OCI-LY7 (cell line): ENCODE measurements around the gene DESI1. TPM values are rescaled to one million over a fixed set of nuclear protein-coding genes. Genes with fewer than 3 reads are reported as not detected.

Experiments used
- BruUV-seq: library from RNA; stranded (reverse); fragments of 400-500 nt; replicated peaks from 2 replicates; lab custom pipeline; 2021; lab: Mats Ljungman, UMichigan
- CTCF ChIA-PET: fragments of 300-600 bp; sonication (Branson Sonifier 250); formaldehyde crosslinking; loops from one replicate; lab custom pipeline; 2022; ENCODE audit warnings: antibody characterized with exemption; ENCODE audit not compliant: unreplicated experiment; lab: Charles Lee
- POLR2A ChIA-PET: fragments of 300-600 bp; sonication (Branson Sonifier 250); formaldehyde crosslinking; loops from one replicate; lab custom pipeline; 2022; ENCODE audit warnings: antibody characterized with exemption; lab: Charles Lee
- DNase-seq: peaks from one replicate; pipeline ENCODE4 v3.0.0-alpha.2; 2015; ENCODE audit warnings: low spot score
- H2AFZ ChIP-seq: fragments of 200-600 bp; sonication (generic), shearing (Covaris generic); 2 replicates; pipeline ENCODE4 v1.6.1; 2014; ENCODE audit warnings: mild to moderate bottlenecking, antibody characterized with exemption, low read length, moderate library complexity
- H3K27ac ChIP-seq: fragments of 200-600 bp; sonication (generic); 2 replicates; pipeline ENCODE4 v1.5.1; 2014; ENCODE audit warnings: mixed run types, low read depth, mild to moderate bottlenecking, moderate library complexity, low read length, inconsistent platforms; ENCODE audit not compliant: poor library complexity, severe bottlenecking
- H3K36me3 ChIP-seq: fragments of 200-600 bp; sonication (generic); 2 replicates; pipeline ENCODE4 v1.6.1; 2014; ENCODE audit warnings: mild to moderate bottlenecking, antibody characterized with exemption, low read length, moderate library complexity, mixed read lengths; ENCODE audit not compliant: insufficient read depth
- H3K4me1 ChIP-seq: fragments of 200-600 bp; sonication (generic); 2 replicates; pipeline ENCODE4 v1.5.1; 2014; ENCODE audit warnings: mild to moderate bottlenecking, low read length; ENCODE audit not compliant: insufficient read depth, poor library complexity, severe bottlenecking
- H3K4me2 ChIP-seq: fragments of 200-600 bp; sonication (generic); 2 replicates; pipeline ENCODE4 v1.6.1; 2014; ENCODE audit warnings: mild to moderate bottlenecking, low read length
- H3K4me3 ChIP-seq: fragments of 200-600 bp; sonication (generic); 2 replicates; pipeline ENCODE4 v1.5.1; 2014; ENCODE audit warnings: mild to moderate bottlenecking, low read depth, low read length; ENCODE audit not compliant: poor library complexity, severe bottlenecking
- H3K79me2 ChIP-seq: fragments of 200-600 bp; sonication (generic); 2 replicates; pipeline ENCODE4 v1.6.1; 2016; ENCODE audit warnings: low read depth, mild to moderate bottlenecking, low read length, moderate library complexity, mixed read lengths; ENCODE audit not compliant: insufficient read depth
- H3K9me2 ChIP-seq: fragments of 200-600 bp; sonication (generic); 2 replicates; pipeline ENCODE4 v1.6.1; 2016; ENCODE audit warnings: mild to moderate bottlenecking, low read length, mixed read lengths; ENCODE audit not compliant: insufficient read depth
- H3K9me3 ChIP-seq: fragments of 200-600 bp; sonication (generic); 2 replicates; pipeline ENCODE4 v1.6.1; 2014; ENCODE audit warnings: mild to moderate bottlenecking, mixed run types, low read length, mixed read lengths
- H4K20me1 ChIP-seq: fragments of 200-600 bp; sonication (generic); 2 replicates; pipeline ENCODE4 v1.6.1; 2014; ENCODE audit warnings: mild to moderate bottlenecking, antibody characterized with exemption, low read length, moderate library complexity, mixed read lengths; ENCODE audit not compliant: insufficient read depth
- CTCF ChIP-seq: fragments of 200-600 bp; sonication (generic); conservative IDR thresholded peaks from 2 replicates; pipeline ENCODE4 v1.5.1; 2014; ENCODE audit warnings: mild to moderate bottlenecking, antibody characterized with exemption, low read length, moderate library complexity, mixed read lengths
- EZH2phosphoT487 ChIP-seq: fragments of 200-600 bp; sonication (generic); IDR thresholded peaks from 2 replicates; pipeline ENCODE4 v1.6.1; 2018; ENCODE audit warnings: low read depth, borderline replicate concordance, mild to moderate bottlenecking, mixed run types, antibody characterized with exemption, low read length, moderate library complexity, mixed read lengths
- intact Hi-C: fragments of 100-400 bp; cut with micrococcal nuclease; formaldehyde crosslinking; loops from one replicate; pipeline ENCODE4 v1.10.0; 2022; ENCODE audit not compliant: unreplicated experiment
- total RNA-seq, 2 experiments: library from RNA; depleted of rRNA in 1 of 2; stranded (reverse); fragments of >200 nt in 1 of 2; shearing (Covaris generic) in 1 of 2; gene quantifications; 2 replicates each; pipeline ENCODE4 v1.2.3, GENCODE V29; 2014 to 2022

DESI1 gene
- total RNA-seq, 2 experiments from 2014 or later, result 39.0 to 65.0 TPM

GRCh38 chr22:41578114-41578513 lies 42.7 kb downstream of the DESI1 start:
- no peak overlapping the region for H3K4me2 ChIP-seq
- no peaks in the 10 kb centered on the region for H4K20me1 ChIP-seq
- no peaks in the 10 kb centered on the region for H3K4me1 ChIP-seq
- no peak for TF ChIP-seq CTCF
- no peak for TF ChIP-seq EZH2phosphoT487
- H2AFZ ChIP-seq, result no peak overlapping the region
- no peak overlapping the region for H3K27ac ChIP-seq
- H3K36me3 ChIP-seq, result peaks cover 4% of the 10 kb centered on the region; the same call in 1 of the 2 replicates
- DNase-seq, result no peak
- intact Hi-C loops, result no loop called here
- ChIA-PET CTCF (no interaction called here), POLR2A (interaction anchor here (1.4 kb wide), 1 partner anchor 12 kb away, joined by 5 read pairs; the partner anchor contains the start of gene PMM1)
- no peak overlapping the region for H3K4me3 ChIP-seq
- no peaks in the 10 kb centered on the region for H3K9me2 ChIP-seq
- BruUV-seq, result no TSS peak
- no peaks in the 10 kb centered on the region for H3K9me3 ChIP-seq
- H3K79me2 ChIP-seq, result no peaks in the 10 kb centered on the region

DNA sequence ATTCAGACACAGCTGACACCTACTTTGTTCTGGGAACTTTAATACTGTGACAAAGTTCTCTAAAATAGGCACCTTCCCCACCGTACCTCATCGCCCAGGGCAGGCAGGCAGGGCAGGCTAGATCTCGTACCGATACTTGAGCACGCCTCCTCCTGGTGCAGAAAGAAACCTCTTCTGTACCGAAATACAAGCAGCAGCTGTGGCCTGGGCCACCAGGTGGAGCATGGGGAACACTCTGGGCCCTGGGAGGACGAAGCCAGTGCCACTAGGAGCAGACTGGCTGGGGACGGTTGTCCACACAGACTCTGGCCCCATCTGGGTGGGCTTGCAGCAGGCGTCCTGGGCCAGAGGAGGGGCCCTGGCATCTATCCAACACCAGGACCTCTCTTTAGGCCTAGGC lies 44.0 kb downstream of the DESI1 start:
- peak; percentile 64 for DNase-seq
- Histone ChIP-seq H3K27ac (no peak overlapping the region), H3K4me1 (no peaks in the 10 kb centered on the region), H3K9me3 (no peaks in the 10 kb centered on the region), H3K36me3 (peaks cover 4% of the 10 kb centered on the region; the same call in 1 of the 2 replicates), H3K4me3 (no peak overlapping the region), H3K79me2 (no peaks in the 10 kb centered on the region), H2AFZ (no peak overlapping the region), H4K20me1 (no peaks in the 10 kb centered on the region), H3K4me2 (no peak overlapping the region), H3K9me2 (no peaks in the 10 kb centered on the region)
- TF ChIP-seq CTCF, result peak; percentile 77
- no peak for TF ChIP-seq EZH2phosphoT487
- CTCF ChIA-PET, result interaction anchor here (0.9 kb wide), 1 partner anchor 13 kb away, joined by 3 read pairs; the partner anchor contains the start of gene PMM1
- BruUV-seq, result TSS peak; percentile 85
- intact Hi-C loops, result no loop called here
- POLR2A ChIA-PET, result interaction anchor here (1.4 kb wide), 1 partner anchor 13 kb away, joined by 5 read pairs; the partner anchor contains the start of gene PMM1

- Histone ChIP-seq H3K27ac (no peak overlapping the region), H3K4me1 (no peaks in the 10 kb centered on the region), H3K36me3 (peaks cover 4% of the 10 kb centered on the region; the same call in 1 of the 2 replicates), H2AFZ (no peak overlapping the region), H3K9me2 (no peaks in the 10 kb centered on the region), H3K79me2 (no peaks in the 10 kb centered on the region), H3K4me3 (no peak overlapping the region), H4K20me1 (no peaks in the 10 kb centered on the region), H3K9me3 (no peaks in the 10 kb centered on the region), H3K4me2 (no peak overlapping the region)
- POLR2A ChIA-PET, result no interaction called here
- no peak for TF ChIP-seq CTCF
- no peak for TF ChIP-seq EZH2phosphoT487
- DNase-seq, result no peak
- no TSS peak for BruUV-seq
- intact Hi-C loops, result no loop called here
- CTCF ChIA-PET, result no interaction called here
Measured at GRCh38 chr22:41575533-41575932, 45.3 kb downstream of the DESI1 start.
